ENCODE data around the gene TBC1D23.

DNA sequence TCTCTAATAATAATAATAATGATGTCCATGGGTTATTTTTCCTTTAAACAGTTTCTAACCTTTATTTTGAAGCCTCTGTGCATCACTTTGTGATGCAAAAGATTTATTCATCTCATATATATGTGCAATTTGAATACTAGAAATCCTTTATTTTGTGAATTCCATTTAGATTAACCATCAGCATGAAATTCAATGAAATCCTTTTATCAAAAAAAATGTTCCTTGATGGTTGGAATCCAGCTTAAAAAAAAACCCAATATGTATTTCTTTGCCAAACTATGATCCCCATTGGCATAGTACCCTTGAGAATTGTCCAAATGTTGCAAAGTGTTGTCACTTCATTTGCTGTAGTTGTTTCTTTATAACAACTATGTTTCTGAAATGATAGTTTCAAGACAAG is 7.4 kb downstream of the TBC1D23 start:
- TF ChIP-seq, protein P1, sequence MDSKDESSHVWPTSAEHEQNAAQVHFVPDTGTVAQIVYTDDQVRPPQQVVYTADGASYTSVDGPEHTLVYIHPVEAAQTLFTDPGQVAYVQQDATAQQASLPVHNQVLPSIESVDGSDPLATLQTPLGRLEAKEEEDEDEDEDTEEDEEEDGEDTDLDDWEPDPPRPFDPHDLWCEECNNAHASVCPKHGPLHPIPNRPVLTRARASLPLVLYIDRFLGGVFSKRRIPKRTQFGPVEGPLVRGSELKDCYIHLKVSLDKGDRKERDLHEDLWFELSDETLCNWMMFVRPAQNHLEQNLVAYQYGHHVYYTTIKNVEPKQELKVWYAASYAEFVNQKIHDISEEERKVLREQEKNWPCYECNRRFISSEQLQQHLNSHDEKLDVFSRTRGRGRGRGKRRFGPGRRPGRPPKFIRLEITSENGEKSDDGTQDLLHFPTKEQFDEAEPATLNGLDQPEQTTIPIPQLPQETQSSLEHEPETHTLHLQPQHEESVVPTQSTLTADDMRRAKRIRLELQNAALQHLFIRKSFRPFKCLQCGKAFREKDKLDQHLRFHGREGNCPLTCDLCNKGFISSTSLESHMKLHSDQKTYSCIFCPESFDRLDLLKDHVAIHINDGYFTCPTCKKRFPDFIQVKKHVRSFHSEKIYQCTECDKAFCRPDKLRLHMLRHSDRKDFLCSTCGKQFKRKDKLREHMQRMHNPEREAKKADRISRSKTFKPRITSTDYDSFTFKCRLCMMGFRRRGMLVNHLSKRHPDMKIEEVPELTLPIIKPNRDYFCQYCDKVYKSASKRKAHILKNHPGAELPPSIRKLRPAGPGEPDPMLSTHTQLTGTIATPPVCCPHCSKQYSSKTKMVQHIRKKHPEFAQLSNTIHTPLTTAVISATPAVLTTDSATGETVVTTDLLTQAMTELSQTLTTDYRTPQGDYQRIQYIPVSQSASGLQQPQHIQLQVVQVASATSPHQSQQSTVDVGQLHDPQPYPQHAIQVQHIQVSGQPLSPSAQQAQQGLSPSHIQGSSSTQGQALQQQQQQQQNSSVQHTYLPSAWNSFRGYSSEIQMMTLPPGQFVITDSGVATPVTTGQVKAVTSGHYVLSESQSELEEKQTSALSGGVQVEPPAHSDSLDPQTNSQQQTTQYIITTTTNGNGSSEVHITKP (tag by site-specific recombination; IDR thresholded peaks at IDR 0.05) = no peak
- TF ChIP-seq KLF16 (tag by site-specific recombination; IDR thresholded peaks at IDR 0.05) (no peak), ZNF629 (tag by site-specific recombination; IDR thresholded peaks at IDR 0.05) (no peak), ZNF561 (tag by site-specific recombination; IDR thresholded peaks at IDR 0.05; ENCODE audit: borderline replicate concordance) (no peak), MZF1 (tag by site-specific recombination; IDR thresholded peaks at IDR 0.05; ENCODE audit: borderline replicate concordance) (no peak), ZBTB17 (tag by site-specific recombination; IDR thresholded peaks at IDR 0.05) (no peak), ZNF473 (tag by site-specific recombination; IDR thresholded peaks at IDR 0.05) (no peak)
- TF ChIP-seq, protein P2, sequence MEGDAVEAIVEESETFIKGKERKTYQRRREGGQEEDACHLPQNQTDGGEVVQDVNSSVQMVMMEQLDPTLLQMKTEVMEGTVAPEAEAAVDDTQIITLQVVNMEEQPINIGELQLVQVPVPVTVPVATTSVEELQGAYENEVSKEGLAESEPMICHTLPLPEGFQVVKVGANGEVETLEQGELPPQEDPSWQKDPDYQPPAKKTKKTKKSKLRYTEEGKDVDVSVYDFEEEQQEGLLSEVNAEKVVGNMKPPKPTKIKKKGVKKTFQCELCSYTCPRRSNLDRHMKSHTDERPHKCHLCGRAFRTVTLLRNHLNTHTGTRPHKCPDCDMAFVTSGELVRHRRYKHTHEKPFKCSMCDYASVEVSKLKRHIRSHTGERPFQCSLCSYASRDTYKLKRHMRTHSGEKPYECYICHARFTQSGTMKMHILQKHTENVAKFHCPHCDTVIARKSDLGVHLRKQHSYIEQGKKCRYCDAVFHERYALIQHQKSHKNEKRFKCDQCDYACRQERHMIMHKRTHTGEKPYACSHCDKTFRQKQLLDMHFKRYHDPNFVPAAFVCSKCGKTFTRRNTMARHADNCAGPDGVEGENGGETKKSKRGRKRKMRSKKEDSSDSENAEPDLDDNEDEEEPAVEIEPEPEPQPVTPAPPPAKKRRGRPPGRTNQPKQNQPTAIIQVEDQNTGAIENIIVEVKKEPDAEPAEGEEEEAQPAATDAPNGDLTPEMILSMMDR (tag by site-specific recombination; IDR thresholded peaks at IDR 0.05) = no peak
- TF ChIP-seq, protein P3, sequence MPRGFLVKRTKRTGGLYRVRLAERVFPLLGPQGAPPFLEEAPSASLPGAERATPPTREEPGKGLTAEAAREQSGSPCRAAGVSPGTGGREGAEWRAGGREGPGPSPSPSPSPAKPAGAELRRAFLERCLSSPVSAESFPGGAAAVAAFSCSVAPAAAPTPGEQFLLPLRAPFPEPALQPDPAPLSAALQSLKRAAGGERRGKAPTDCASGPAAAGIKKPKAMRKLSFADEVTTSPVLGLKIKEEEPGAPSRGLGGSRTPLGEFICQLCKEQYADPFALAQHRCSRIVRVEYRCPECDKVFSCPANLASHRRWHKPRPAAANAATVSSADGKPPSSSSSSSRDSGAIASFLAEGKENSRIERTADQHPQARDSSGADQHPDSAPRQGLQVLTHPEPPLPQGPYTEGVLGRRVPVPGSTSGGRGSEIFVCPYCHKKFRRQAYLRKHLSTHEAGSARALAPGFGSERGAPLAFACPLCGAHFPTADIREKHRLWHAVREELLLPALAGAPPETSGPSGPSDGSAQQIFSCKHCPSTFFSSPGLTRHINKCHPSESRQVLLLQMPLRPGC (tag by site-specific recombination; IDR thresholded peaks at IDR 0.05) = no peak
- TF ChIP-seq, protein P4, sequence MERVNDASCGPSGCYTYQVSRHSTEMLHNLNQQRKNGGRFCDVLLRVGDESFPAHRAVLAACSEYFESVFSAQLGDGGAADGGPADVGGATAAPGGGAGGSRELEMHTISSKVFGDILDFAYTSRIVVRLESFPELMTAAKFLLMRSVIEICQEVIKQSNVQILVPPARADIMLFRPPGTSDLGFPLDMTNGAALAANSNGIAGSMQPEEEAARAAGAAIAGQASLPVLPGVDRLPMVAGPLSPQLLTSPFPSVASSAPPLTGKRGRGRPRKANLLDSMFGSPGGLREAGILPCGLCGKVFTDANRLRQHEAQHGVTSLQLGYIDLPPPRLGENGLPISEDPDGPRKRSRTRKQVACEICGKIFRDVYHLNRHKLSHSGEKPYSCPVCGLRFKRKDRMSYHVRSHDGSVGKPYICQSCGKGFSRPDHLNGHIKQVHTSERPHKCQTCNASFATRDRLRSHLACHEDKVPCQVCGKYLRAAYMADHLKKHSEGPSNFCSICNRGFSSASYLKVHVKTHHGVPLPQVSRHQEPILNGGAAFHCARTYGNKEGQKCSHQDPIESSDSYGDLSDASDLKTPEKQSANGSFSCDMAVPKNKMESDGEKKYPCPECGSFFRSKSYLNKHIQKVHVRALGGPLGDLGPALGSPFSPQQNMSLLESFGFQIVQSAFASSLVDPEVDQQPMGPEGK (tag by site-specific recombination; IDR thresholded peaks at IDR 0.05) = no peak
